HG03060 (cell line): ENCODE measurements around the gene SNX11.
"Not testable (repeated sequence)": the region's sequence is repeated elsewhere in the genome, so short reads cannot be mapped to it uniquely, and the experiment has no call there.

ENCODE experiments used
- ATAC-seq: cut with Tn5 transposase; IDR thresholded peaks from one replicate; pipeline ENCODE4 v1.9.1; 2021; ENCODE audit warnings: low read depth, moderate number of reproducible peaks; ENCODE audit not compliant: unreplicated experiment

The SNX11 gene, protein sequence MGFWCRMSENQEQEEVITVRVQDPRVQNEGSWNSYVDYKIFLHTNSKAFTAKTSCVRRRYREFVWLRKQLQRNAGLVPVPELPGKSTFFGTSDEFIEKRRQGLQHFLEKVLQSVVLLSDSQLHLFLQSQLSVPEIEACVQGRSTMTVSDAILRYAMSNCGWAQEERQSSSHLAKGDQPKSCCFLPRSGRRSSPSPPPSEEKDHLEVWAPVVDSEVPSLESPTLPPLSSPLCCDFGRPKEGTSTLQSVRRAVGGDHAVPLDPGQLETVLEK

GRCh38 chr17:48107137-48108055, at the start of gene SNX11:
Gene SNX11, plus strand, starts transcription at chr17:48107766. Its CDS starts 4,278 bp downstream, at chr17:48112044.
- peak; percentile 30 for ATAC-seq

DNA sequence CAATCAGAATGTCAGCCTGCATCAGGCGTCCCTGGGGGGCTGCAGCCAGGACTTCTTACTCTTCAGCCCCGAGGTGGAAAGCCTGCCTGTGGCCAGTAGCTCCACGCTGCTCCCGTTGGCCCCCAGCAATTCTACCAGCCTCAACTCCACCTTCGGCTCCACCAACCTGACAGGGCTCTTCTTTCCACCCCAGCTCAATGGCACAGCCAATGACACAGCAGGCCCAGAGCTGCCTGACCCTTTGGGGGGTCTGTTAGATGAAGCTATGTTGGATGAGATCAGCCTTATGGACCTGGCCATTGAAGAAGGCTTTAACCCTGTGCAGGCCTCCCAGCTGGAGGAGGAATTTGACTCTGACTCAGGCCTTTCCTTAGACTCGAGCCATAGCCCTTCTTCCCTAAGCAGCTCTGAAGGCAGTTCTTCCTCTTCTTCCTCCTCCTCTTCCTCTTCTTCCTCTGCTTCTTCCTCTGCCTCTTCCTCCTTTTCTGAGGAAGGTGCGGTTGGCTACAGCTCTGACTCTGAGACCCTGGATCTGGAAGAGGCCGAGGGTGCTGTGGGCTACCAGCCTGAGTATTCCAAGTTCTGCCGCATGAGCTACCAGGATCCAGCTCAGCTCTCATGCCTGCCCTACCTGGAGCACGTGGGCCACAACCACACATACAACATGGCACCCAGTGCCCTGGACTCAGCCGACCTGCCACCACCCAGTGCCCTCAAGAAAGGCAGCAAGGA, 49.0 kb upstream of the SNX11 start:
- no peak for ATAC-seq

GRCh38 chr17:48059125-48059668, 48.4 kb upstream of the SNX11 start:
- ATAC-seq = no peak

- no peak for ATAC-seq
Measured at GRCh38 chr17:48060249-48060648, 47.3 kb upstream of the SNX11 start.

- no peak for ATAC-seq
Measured at GRCh38 chr17:48062273-48062672, 45.3 kb upstream of the SNX11 start.

DNA sequence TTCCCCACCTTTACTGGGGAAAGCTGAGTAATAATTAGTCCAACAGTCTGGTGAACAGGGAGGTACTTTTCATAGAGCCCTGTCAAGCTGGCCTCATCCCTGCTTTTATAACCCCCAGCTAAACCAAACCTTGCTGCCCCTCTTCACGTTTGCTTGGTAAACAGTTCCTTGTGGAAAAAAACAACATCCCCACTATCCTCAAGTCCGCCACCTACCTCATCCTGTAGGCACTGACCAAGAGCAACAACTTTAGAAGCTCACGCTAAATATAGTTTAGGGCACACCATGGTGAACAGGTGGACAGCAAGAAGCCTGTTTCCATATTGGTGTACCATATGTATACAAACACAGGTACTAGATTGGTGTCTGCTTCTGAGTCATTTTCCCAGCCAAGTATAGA, 42.9 kb upstream of the SNX11 start:
- no peak for ATAC-seq

DNA sequence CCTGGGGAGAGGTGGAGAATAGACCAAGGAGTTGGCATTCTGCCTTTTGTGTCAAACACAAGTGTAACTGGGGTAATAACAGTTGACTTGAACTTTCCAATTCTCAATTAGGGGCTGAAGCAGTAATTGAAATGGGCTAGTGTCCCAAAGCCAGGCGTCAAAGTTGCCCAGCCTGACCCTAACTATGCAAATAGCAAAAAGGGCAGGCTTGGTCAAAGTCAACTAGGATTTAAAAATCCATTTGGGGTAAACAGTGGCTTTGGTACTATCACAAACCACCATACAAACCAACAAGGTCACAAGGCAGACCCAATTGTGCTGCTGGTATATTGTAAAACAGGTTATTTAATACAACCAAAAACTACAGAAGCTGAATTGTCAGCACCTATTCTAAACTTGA, 41.4 kb upstream of the SNX11 start:
- ATAC-seq = no peak

GRCh38 chr17:48066656-48067055, 40.9 kb upstream of the SNX11 start:
- ATAC-seq = no peak

DNA sequence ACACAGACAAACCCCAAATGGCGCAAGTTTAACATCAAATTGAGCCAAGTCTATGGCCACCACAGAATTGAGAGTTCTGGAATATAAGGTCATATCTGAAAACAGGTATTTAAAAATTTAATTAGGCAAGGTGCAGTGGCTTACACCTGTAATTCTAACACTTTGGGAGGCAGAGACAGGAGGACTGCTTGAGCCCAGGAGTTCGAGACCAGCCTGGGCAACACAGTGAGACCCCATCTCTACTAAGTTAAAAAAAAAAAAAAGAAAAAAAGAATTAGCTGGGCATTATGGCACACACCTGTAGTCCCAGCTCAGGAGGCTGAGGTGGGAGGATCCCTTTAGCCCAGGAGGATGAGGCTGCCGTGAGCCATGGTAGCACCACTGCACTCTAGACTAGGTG, 40.3 kb upstream of the SNX11 start:
- ATAC-seq = no peak

GRCh38 chr17:48067808-48068207, 39.8 kb upstream of the SNX11 start:
- not testable (repeated sequence) for ATAC-seq

GRCh38 chr17:48068491-48068961, 39.0 kb upstream of the SNX11 start:
- no peak for ATAC-seq

DNA sequence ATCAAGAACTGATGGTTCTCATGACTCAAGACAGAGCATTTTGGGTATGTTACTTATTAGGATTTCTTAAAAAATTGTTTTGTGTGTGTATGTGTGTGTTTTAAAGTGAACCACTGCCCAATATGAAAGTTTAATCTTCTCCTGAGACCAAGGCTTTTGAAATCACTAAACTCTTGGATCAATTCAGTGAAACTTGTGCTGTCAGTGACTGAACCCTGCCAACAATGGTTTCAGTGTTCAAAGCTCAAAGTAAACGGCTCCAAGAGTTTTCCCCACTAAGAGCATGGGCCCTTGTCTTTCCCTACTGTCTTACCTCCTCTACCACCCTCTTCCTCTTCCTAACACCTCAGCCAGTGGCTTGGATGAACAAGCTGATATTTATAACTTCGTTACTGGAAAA, 37.4 kb upstream of the SNX11 start:
- no peak for ATAC-seq

- ATAC-seq = no peak
Measured at GRCh38 chr17:48071654-48072053, 35.9 kb upstream of the SNX11 start.

DNA sequence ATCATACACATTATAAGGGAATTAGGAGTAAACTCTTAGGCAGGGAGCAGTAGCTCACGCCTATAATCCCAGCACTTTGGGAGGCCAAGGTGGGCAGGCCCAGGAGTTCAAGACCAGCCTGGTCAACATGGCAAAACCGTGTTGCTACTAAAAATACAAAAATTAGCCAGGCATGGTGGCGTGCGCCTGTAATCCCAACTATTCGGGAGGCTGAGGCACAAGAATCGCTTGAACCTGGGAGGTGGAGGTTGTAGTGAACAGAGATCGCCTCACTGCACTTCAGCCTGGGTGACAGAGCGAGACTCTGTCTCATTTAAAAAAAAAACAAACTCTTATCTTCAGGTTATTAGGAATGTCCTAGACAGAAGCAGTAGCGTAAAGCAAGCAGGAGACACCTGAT, 34.8 kb upstream of the SNX11 start:
- ATAC-seq = not testable (repeated sequence)

- not testable (repeated sequence) for ATAC-seq
Measured at GRCh38 chr17:48073566-48074094, 33.9 kb upstream of the SNX11 start.

DNA sequence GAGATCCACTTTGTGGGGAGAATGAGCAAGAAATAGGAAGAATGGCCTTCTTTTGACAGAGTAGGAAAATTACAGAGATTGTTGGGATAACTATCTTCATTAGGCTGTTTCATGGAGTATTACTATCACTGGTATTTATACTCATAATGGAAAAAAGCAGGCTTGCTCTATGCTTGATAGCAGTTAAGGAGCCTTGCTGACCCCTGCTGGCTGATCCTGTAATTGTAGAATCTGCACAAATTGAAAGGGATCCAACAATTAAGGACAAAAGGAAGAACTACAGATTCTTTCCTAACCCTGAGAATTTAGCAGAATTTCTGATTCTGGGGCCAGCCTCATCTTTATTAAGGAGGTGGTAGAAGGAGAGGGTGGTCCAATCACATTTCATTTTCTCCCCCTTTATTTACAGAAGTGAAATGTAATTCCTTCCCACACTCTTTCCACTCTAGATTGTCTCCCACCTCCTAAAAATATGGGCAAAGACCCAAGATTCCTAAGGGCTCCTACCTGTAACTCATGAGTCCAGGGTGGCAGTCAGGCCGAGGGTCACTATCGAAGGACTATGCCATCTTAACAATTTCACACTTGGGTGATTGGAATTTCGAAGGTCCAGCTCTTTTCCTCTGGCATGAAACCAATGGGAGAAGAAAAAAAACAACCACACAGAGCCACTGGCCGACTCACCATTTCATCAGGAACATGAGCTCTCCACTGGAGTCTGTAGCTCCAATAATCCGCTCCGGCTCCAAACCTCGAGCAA, 33.1 kb upstream of the SNX11 start:
- no peak for ATAC-seq

GRCh38 chr17:48077152-48077551, 30.4 kb upstream of the SNX11 start:
- ATAC-seq = not testable (repeated sequence)

- no peak for ATAC-seq
Measured at GRCh38 chr17:48081858-48082257, 25.7 kb upstream of the SNX11 start.

- no peak for ATAC-seq
Measured at GRCh38 chr17:48084932-48085331, 22.6 kb upstream of the SNX11 start.
